Astrocyte of the cerebellum (primary cell): ENCODE data around the gene TMEM186.

ENCODE experiments used
- DNase-seq: peaks from one replicate; pipeline ENCODE4 v3.0.0-alpha.2; 2011; ENCODE audit warnings: low read depth
- H3K4me3 ChIP-seq: 2 replicates; pipeline ENCODE4 v1.5.1; 2011; ENCODE audit warnings: mild to moderate bottlenecking, low read depth, low read length, moderate library complexity
- CTCF ChIP-seq: IDR thresholded peaks from 2 replicates; pipeline ENCODE4 v1.5.1; 2012; ENCODE audit warnings: low read length, low read depth, moderate library complexity, mild to moderate bottlenecking; ENCODE audit errors: missing control alignments
- in situ Hi-C: cut with HindIII; loops from 2 replicates; pipeline ENCODE4 v1.10.0; 2017; ENCODE audit warnings: low sequenced_read_pairs

The TMEM186 gene

GRCh38 chr16:8801701-8802100, 4.3 kb upstream of the TMEM186 start:
- no peak overlapping the region for H3K4me3 ChIP-seq
- DNase-seq: no peak
- no peak for TF ChIP-seq CTCF
- in situ Hi-C loops: loop anchor here (5.0 to 25.0 kb wide), 2 partner anchors 111 to 139 kb away; no protein-coding TSS in a partner anchor

DNA sequence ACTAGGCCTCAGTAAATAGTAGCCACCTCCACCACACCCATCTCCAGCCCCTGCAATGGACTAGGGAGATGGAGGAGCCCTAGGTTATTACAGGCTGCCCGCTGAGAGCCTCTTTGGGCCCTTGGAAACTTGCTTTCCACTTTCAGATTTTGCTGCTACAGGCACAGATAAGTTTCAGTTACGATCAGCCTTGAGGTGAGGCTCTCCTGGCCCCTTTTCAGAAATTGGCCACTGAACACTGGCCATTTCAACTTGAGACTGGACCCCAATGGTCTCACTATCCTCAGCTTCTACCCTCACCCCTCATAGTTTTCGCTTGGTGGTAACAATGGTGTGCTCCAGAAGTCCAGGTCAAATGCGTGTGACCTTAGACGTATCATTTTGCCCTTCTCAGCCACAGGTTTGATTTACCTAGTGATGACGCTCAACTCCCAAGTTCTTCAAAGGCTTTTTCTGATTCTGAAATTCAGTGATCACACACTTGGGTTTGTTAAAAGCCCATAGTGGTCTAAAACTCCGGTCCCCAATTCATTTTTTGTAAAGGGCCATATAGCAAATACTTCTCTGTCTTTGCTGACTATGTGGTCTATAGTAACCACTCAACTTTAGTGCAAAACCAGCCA, 1.2 kb upstream of the TMEM186 start:
- DNase-seq: no peak
- no peak for TF ChIP-seq CTCF
- peak overlapping the region; percentile 99 for H3K4me3 ChIP-seq
- in situ Hi-C loops: no loop called here

- H3K4me3 ChIP-seq: peak overlapping the region; percentile 99
- no peak for TF ChIP-seq CTCF
- in situ Hi-C loops: no loop called here
- no peak for DNase-seq
Measured at GRCh38 chr16:8798174-8798527, 712 bp upstream of the TMEM186 start.

GRCh38 chr16:8796469-8797363, 723 bp downstream of the TMEM186 start:
- DNase-seq: no peak
- no peak for TF ChIP-seq CTCF
- in situ Hi-C loops: no loop called here
- H3K4me3 ChIP-seq: peak overlapping the region; percentile 99

DNA sequence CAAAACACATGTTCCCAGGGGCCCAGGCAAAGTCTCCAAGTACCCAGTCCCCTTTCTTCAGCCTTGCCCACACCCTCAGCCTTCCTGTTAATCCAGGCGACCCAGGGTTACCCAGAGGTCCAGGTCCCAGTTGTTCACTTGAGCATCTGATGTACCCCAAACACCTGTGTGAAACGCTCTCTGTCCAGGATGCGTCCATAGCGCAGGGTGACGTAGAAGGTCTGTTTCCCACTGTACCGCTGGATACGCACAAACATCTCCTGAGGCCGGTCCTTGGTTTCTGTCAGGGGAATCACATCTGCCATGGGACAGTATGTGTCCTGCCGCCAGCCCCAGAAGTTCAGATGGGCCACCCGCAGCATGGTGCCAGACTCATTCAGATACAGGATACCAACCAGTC, 1.6 kb downstream of the TMEM186 start:
- H3K4me3 ChIP-seq: no peak overlapping the region
- in situ Hi-C loops: no loop called here
- no peak for TF ChIP-seq CTCF
- no peak for DNase-seq

GRCh38 chr16:8795091-8795490, 2.3 kb downstream of the TMEM186 start:
- in situ Hi-C loops: no loop called here
- peak; percentile 54 for TF ChIP-seq CTCF
- peak; percentile 26 for DNase-seq
- no peak overlapping the region for H3K4me3 ChIP-seq
